MV-4-11 (cell line): ENCODE data around the gene RAVER1.

Source experiments
- DNase-seq: peaks from one replicate; lab custom pipeline; 2025; lab: John Stamatoyannopoulos, UW

The RAVER1 gene

DNA sequence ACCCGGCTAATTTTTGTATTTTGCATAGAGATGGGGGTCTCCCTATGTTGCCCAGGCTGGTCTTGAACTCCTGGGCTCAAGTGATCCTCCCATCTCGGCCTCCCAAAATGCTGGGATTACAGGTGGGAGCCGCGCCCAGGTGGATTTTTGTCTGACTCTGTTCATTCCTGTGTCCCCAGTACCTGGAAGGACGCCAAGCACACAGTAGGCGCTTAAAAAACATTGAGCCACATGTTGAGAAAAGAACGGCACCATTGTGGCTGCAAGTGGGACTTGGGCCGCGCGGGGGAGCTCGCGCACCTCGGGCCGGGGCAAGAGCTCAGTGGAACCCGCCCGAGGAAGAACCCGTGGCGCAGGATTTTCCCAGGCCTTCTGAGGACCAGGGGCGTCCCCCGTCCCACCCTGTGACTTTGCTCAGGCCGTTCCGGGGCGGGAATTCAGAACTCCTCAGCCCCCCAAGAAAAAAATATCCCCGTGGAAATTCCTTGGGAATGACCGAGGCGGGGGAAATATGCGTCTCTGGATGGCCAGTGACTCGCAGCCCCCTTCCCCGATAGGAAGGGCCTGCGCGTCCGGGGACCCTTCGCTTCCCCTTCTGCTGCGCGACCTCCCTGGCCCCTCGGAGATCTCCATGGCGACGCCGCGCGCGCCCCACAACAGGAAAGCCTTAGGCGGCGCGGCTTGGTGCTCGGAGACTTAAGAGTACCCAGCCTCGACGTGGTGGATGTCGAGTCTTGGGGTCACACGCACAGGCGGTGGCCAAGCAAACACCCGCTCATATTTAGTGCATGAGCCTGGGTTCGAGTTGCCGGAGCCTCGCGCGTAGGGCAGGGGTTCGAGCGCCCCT lies 63.8 kb downstream of the RAVER1 start:
- peak; percentile 80 for DNase-seq

DNA sequence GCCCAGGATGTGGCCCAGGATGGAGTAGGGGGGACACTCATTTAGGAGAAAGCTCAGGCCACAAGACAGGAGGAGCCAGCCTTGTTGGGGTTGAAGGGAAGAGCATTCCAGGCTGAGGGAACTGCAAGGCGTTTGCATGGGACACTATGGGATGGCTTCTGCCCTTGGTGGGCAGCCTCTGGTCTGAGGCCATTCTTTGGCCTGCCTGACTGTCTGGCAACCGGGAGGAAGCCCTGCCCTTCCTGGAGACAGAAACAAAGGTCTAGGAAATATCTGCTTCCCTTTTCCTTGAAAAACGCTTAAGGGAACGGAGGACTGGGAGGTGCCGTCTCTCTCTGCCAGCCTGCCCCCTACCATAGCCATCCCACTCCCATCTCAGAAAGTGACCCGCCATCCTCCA lies 65.3 kb downstream of the RAVER1 start:
- DNase-seq = no peak

- DNase-seq = no peak
Observed at GRCh38 chr19:10266706-10267105, 66.6 kb downstream of the RAVER1 start.
